GM23338 (cell line): ENCODE measurements around the gene ASB2. TPM values are rescaled to one million over a fixed set of nuclear protein-coding genes. Genes with fewer than 3 reads are reported as not detected.

Experiments
- ATAC-seq: fragments of 200-7000 bp; cut with Tn5 transposase; 3 replicates; pipeline ENCODE4 v1.9.1; 2020
- DNase-seq: peaks from one replicate; pipeline ENCODE4 v3.0.0-alpha.2; 2015; ENCODE audit warnings: low spot score
- H2AFZ ChIP-seq: fragments of 200-600 bp; sonication (generic); 2 replicates; pipeline ENCODE4 v1.8.0; 2016; ENCODE audit warnings: antibody characterized with exemption, mild to moderate bottlenecking, moderate library complexity
- H3F3A ChIP-seq: fragments of 200-600 bp; sonication (generic); replicated peaks from 2 replicates; pipeline ENCODE4 v1.8.0; 2017; ENCODE audit warnings: antibody characterized with exemption, mixed run types, low read depth
- H3K27ac ChIP-seq: fragments of 200-600 bp; sonication (generic); 2 replicates; pipeline ENCODE4 v1.6.1; 2016; ENCODE audit warnings: low read depth
- H3K27me3 ChIP-seq: fragments of 200-600 bp; sonication (generic); 2 replicates; pipeline ENCODE4 v1.8.0; 2016; ENCODE audit warnings: mild to moderate bottlenecking, mixed run types, moderate library complexity; ENCODE audit not compliant: insufficient read depth
- H3K36me3 ChIP-seq: fragments of 200-600 bp; sonication (generic); 2 replicates; pipeline ENCODE4 v1.8.0; 2016; ENCODE audit warnings: mild to moderate bottlenecking; ENCODE audit not compliant: insufficient read depth
- H3K4me1 ChIP-seq: fragments of 200-600 bp; sonication (generic); 2 replicates; pipeline ENCODE4 v1.8.0; 2016; ENCODE audit warnings: mild to moderate bottlenecking, moderate library complexity; ENCODE audit not compliant: insufficient read depth
- H3K4me2 ChIP-seq: fragments of 200-600 bp; sonication (generic); 2 replicates; pipeline ENCODE4 v1.7.1; 2017; ENCODE audit warnings: mixed run types
- H3K4me3 ChIP-seq: fragments of 200-600 bp; sonication (generic); 2 replicates; pipeline ENCODE4 v1.6.1; 2016; ENCODE audit warnings: mixed run types
- H3K79me2 ChIP-seq: fragments of 200-600 bp; sonication (generic); replicated peaks from 2 replicates; pipeline ENCODE4 v1.8.0; 2017; ENCODE audit warnings: mild to moderate bottlenecking; ENCODE audit not compliant: insufficient read depth
- H3K9me2 ChIP-seq: fragments of 200-600 bp; sonication (generic); 2 replicates; pipeline ENCODE4 v1.8.0; 2017; ENCODE audit not compliant: insufficient read depth
- H4K20me1 ChIP-seq: fragments of 200-600 bp; sonication (generic); replicated peaks from 2 replicates; pipeline ENCODE4 v1.8.0; 2017; ENCODE audit warnings: mild to moderate bottlenecking; ENCODE audit not compliant: insufficient read depth
- H3K27ac Mint-ChIP-seq: 2 replicates; pipeline ENCODE4 v1.8.0; 2020; ENCODE audit warnings: inconsistent platforms, mild to moderate bottlenecking, moderate library complexity, mixed read lengths
- H3K27me3 Mint-ChIP-seq: 3 replicates; pipeline ENCODE4 v1.8.0; 2022; ENCODE audit warnings: low read depth, mild to moderate bottlenecking, moderate library complexity, mixed read lengths, inconsistent platforms; ENCODE audit not compliant: insufficient read depth, poor library complexity
- H3K36me3 Mint-ChIP-seq: 3 replicates; pipeline ENCODE4 v1.8.0; 2021; ENCODE audit warnings: low read depth, mild to moderate bottlenecking, inconsistent platforms, moderate library complexity, mixed read lengths
- H3K4me1 Mint-ChIP-seq: 3 replicates; pipeline ENCODE4 v1.8.0; 2020; ENCODE audit warnings: mild to moderate bottlenecking, inconsistent platforms, mixed read lengths
- H3K4me3 Mint-ChIP-seq: 3 replicates; pipeline ENCODE4 v1.8.0; 2021; ENCODE audit warnings: moderate library complexity, mild to moderate bottlenecking, inconsistent platforms, mixed read lengths
- H3K9me3 Mint-ChIP-seq: 3 replicates; pipeline ENCODE4 v1.8.0; 2020; ENCODE audit warnings: moderate library complexity, mild to moderate bottlenecking, inconsistent platforms, mixed read lengths
- CREB1 ChIP-seq: fragments of 250-450 bp; sonication (Bioruptor Pico); IDR thresholded peaks from 2 replicates; pipeline ENCODE4 v1.5.0; 2020; ENCODE audit warnings: low read depth, mild to moderate bottlenecking, moderate library complexity
- EZH2 ChIP-seq: fragments of 200-600 bp; sonication (generic); IDR thresholded peaks from one replicate; pipeline ENCODE4 v1.8.0; 2017; ENCODE audit warnings: antibody characterized with exemption, mild to moderate bottlenecking, low read depth; ENCODE audit not compliant: unreplicated experiment
- EZH2phosphoT487 ChIP-seq: fragments of 200-600 bp; sonication (generic); IDR thresholded peaks from one replicate; pipeline ENCODE4 v1.8.1; 2018; ENCODE audit warnings: antibody characterized with exemption; ENCODE audit not compliant: unreplicated experiment
- JUNB ChIP-seq: IDR thresholded peaks from one replicate; pipeline ENCODE4 v1.6.1; 2016; ENCODE audit warnings: antibody characterized with exemption; ENCODE audit not compliant: unreplicated experiment
- NANOG ChIP-seq: IDR thresholded peaks from 2 replicates; pipeline ENCODE4 v1.6.1; 2016; ENCODE audit warnings: antibody characterized with exemption, borderline replicate concordance
- STAT1 ChIP-seq: IDR thresholded peaks from one replicate; pipeline ENCODE4 v1.6.1; 2016; ENCODE audit warnings: antibody characterized with exemption; ENCODE audit not compliant: unreplicated experiment
- ZNF114 ChIP-seq: fragments of 250-450 bp; sonication (Bioruptor Pico); IDR thresholded peaks from 2 replicates; pipeline ENCODE4 v1.5.0; 2020; ENCODE audit warnings: mild to moderate bottlenecking, moderate library complexity
- ZNF331 ChIP-seq: fragments of 250-450 bp; sonication (Bioruptor Pico); IDR thresholded peaks from 2 replicates; pipeline ENCODE4 v1.5.0; 2020; ENCODE audit warnings: low read depth, mild to moderate bottlenecking, moderate library complexity
- long read RNA-seq: library from polyadenylated mRNA; unstranded; transcript quantifications from one replicate; pipeline ENCODE4 v2.0.0, GENCODE V29; 2020; ENCODE audit not compliant: unreplicated experiment
- polyA plus RNA-seq: library from polyadenylated mRNA; unstranded; fragments of >200 nt; fragmentation: Nextera tagmentation; extraction: Ambion mirVana; gene quantifications from 2 replicates; pipeline ENCODE4 v1.2.1, GENCODE V29; 2016
- total RNA-seq: library from RNA; depleted of rRNA; stranded (reverse); fragments of >200 nt; shearing (Covaris generic); gene quantifications from 2 replicates; pipeline ENCODE4 v1.2.3, GENCODE V29; 2014; rRNA removed
- TF ChIP-seq, protein P1 (sequence below): IDR thresholded peaks from one replicate; pipeline ENCODE4 v1.6.1; 2018; ENCODE audit warnings: antibody characterized with exemption; ENCODE audit not compliant: unreplicated experiment
- TF ChIP-seq, protein P2 (sequence below), 2 experiments: fragments of 200-600 bp in 1 of 2; sonication (generic) in 1 of 2; conservative IDR thresholded peaks; 2 replicates each; pipeline versions ENCODE4 v1.5.1 to v1.6.1; 2016 to 2017; ENCODE audit warnings: antibody characterized with exemption in 2 of 2, low read depth in 2 of 2, mild to moderate bottlenecking in 2 of 2, moderate library complexity in 1 of 2
- TF ChIP-seq, protein P3 (sequence below): fragments of 250-450 bp; sonication (Bioruptor Pico); IDR thresholded peaks from 2 replicates; pipeline ENCODE4 v1.5.0; 2020; ENCODE audit warnings: mild to moderate bottlenecking, moderate library complexity

ASB2 gene, protein sequence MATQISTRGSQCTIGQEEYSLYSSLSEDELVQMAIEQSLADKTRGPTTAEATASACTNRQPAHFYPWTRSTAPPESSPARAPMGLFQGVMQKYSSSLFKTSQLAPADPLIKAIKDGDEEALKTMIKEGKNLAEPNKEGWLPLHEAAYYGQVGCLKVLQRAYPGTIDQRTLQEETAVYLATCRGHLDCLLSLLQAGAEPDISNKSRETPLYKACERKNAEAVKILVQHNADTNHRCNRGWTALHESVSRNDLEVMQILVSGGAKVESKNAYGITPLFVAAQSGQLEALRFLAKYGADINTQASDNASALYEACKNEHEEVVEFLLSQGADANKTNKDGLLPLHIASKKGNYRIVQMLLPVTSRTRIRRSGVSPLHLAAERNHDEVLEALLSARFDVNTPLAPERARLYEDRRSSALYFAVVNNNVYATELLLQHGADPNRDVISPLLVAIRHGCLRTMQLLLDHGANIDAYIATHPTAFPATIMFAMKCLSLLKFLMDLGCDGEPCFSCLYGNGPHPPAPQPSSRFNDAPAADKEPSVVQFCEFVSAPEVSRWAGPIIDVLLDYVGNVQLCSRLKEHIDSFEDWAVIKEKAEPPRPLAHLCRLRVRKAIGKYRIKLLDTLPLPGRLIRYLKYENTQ
- 1.2 and 2.3 TPM in 2 replicates for total RNA-seq
- 1.5 and 1.7 TPM in 2 replicates for polyA plus RNA-seq
- long read RNA-seq, partial matches to known transcripts = 0 of 2 reads
- long read RNA-seq, other reads (novel, unspliced or antisense) = 0 of 2 reads

DNA sequence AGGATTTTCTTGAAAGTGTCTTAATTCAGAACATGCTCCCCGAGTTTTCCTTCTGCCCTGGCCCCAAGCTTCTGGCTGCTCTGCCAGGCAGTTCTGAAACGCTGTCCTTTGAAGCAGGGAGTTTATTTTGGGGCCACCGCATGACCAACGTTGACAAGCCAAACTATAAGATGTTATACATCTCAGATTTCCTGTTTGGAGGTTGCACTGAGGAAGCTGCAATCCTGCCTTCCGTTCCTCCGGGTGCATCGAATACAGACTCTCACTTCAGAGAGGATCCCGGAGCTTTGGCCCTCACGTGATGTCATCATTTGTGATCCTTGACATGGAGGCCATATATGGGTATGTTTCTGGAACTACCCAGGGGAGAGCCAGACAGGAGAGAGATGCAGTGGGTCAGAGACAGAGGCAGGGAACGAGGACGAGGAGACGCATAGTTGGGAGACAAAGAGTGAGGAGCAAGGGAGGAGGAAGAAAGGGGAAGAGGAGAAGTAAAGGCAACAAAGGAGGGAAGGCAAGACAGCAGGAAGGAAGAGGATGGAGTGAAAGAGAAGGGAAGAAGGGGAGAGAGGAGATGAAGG, at the start of gene ASB2:
Gene ASB2 (minus strand): TSS at position 94 of the 581 bp plus-strand sequence. CDS start 12,031 bp downstream, outside the sequence.
- no peaks in the 10 kb centered on the region for H3K9me3 Mint-ChIP-seq
- TF ChIP-seq ZNF114 (CRISPR knock-in tag) (no peak), NANOG (no peak), CREB1 (CRISPR knock-in tag) (no peak), ZNF331 (no peak), JUNB (no peak), EZH2phosphoT487 (no peak), EZH2 (no peak), STAT1 (no peak)
- TF ChIP-seq, protein P1, sequence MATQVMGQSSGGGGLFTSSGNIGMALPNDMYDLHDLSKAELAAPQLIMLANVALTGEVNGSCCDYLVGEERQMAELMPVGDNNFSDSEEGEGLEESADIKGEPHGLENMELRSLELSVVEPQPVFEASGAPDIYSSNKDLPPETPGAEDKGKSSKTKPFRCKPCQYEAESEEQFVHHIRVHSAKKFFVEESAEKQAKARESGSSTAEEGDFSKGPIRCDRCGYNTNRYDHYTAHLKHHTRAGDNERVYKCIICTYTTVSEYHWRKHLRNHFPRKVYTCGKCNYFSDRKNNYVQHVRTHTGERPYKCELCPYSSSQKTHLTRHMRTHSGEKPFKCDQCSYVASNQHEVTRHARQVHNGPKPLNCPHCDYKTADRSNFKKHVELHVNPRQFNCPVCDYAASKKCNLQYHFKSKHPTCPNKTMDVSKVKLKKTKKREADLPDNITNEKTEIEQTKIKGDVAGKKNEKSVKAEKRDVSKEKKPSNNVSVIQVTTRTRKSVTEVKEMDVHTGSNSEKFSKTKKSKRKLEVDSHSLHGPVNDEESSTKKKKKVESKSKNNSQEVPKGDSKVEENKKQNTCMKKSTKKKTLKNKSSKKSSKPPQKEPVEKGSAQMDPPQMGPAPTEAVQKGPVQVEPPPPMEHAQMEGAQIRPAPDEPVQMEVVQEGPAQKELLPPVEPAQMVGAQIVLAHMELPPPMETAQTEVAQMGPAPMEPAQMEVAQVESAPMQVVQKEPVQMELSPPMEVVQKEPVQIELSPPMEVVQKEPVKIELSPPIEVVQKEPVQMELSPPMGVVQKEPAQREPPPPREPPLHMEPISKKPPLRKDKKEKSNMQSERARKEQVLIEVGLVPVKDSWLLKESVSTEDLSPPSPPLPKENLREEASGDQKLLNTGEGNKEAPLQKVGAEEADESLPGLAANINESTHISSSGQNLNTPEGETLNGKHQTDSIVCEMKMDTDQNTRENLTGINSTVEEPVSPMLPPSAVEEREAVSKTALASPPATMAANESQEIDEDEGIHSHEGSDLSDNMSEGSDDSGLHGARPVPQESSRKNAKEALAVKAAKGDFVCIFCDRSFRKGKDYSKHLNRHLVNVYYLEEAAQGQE = no peak
- TF ChIP-seq, protein P2, sequence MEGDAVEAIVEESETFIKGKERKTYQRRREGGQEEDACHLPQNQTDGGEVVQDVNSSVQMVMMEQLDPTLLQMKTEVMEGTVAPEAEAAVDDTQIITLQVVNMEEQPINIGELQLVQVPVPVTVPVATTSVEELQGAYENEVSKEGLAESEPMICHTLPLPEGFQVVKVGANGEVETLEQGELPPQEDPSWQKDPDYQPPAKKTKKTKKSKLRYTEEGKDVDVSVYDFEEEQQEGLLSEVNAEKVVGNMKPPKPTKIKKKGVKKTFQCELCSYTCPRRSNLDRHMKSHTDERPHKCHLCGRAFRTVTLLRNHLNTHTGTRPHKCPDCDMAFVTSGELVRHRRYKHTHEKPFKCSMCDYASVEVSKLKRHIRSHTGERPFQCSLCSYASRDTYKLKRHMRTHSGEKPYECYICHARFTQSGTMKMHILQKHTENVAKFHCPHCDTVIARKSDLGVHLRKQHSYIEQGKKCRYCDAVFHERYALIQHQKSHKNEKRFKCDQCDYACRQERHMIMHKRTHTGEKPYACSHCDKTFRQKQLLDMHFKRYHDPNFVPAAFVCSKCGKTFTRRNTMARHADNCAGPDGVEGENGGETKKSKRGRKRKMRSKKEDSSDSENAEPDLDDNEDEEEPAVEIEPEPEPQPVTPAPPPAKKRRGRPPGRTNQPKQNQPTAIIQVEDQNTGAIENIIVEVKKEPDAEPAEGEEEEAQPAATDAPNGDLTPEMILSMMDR (conservative IDR thresholded peaks at IDR 0.05; ENCODE audit: low read depth in 2 of 2) = no peak
- TF ChIP-seq, protein P3, sequence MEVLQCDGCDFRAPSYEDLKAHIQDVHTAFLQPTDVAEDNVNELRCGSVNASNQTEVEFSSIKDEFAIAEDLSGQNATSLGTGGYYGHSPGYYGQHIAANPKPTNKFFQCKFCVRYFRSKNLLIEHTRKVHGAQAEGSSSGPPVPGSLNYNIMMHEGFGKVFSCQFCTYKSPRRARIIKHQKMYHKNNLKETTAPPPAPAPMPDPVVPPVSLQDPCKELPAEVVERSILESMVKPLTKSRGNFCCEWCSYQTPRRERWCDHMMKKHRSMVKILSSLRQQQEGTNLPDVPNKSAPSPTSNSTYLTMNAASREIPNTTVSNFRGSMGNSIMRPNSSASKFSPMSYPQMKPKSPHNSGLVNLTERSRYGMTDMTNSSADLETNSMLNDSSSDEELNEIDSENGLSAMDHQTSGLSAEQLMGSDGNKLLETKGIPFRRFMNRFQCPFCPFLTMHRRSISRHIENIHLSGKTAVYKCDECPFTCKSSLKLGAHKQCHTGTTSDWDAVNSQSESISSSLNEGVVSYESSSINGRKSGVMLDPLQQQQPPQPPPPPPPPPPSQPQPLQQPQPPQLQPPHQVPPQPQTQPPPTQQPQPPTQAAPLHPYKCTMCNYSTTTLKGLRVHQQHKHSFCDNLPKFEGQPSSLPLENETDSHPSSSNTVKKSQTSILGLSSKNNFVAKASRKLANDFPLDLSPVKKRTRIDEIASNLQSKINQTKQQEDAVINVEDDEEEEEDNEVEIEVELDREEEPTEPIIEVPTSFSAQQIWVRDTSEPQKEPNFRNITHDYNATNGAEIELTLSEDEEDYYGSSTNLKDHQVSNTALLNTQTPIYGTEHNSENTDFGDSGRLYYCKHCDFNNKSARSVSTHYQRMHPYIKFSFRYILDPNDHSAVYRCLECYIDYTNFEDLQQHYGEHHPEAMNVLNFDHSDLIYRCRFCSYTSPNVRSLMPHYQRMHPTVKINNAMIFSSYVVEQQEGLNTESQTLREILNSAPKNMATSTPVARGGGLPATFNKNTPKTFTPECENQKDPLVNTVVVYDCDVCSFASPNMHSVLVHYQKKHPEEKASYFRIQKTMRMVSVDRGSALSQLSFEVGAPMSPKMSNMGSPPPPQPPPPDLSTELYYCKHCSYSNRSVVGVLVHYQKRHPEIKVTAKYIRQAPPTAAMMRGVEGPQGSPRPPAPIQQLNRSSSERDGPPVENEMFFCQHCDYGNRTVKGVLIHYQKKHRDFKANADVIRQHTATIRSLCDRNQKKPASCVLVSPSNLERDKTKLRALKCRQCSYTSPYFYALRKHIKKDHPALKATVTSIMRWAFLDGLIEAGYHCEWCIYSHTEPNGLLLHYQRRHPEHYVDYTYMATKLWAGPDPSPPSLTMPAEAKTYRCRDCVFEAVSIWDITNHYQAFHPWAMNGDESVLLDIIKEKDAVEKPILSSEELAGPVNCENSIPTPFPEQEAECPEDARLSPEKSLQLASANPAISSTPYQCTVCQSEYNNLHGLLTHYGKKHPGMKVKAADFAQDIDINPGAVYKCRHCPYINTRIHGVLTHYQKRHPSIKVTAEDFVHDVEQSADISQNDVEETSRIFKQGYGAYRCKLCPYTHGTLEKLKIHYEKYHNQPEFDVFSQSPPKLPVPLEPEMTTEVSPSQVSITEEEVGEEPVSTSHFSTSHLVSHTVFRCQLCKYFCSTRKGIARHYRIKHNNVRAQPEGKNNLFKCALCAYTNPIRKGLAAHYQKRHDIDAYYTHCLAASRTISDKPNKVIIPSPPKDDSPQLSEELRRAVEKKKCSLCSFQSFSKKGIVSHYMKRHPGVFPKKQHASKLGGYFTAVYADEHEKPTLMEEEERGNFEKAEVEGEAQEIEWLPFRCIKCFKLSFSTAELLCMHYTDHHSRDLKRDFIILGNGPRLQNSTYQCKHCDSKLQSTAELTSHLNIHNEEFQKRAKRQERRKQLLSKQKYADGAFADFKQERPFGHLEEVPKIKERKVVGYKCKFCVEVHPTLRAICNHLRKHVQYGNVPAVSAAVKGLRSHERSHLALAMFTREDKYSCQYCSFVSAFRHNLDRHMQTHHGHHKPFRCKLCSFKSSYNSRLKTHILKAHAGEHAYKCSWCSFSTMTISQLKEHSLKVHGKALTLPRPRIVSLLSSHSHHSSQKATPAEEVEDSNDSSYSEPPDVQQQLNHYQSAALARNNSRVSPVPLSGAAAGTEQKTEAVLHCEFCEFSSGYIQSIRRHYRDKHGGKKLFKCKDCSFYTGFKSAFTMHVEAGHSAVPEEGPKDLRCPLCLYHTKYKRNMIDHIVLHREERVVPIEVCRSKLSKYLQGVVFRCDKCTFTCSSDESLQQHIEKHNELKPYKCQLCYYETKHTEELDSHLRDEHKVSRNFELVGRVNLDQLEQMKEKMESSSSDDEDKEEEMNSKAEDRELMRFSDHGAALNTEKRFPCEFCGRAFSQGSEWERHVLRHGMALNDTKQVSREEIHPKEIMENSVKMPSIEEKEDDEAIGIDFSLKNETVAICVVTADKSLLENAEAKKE = no peak

More for the DNA sequence above, at the start of gene ASB2:
- no peaks in the 10 kb centered on the region; the same call in 1 of the 2 replicates for H3K4me1 ChIP-seq
- Mint-ChIP-seq H3K4me3 (no peak within 1 kb of the TSS), H3K4me1 (peaks cover 12% of the 10 kb centered on the region), H3K27me3 (peaks cover 12% of the 10 kb centered on the region), H3K27ac (no peak within 1 kb of the TSS), H3K36me3 (no peaks in the 10 kb centered on the region)
- no peak within 1 kb of the TSS for H3K4me2 ChIP-seq
- no peaks in the 10 kb centered on the region for H4K20me1 ChIP-seq
- no peaks in the 10 kb centered on the region for H3K79me2 ChIP-seq
- no peak within 1 kb of the TSS for H3K4me3 ChIP-seq
- DNase-seq (no peak), ATAC-seq (peak; percentile 19; the same call in 1 of the 3 replicates)
- H3K27ac ChIP-seq = no peak within 1 kb of the TSS
- H3K9me2 ChIP-seq = no peaks in the 10 kb centered on the region
- no peaks in the 10 kb centered on the region for H3K27me3 ChIP-seq
- H3K36me3 ChIP-seq = no peaks in the 10 kb centered on the region
- H3F3A ChIP-seq = no peaks in the 10 kb centered on the region
- peak within 1 kb of the TSS; percentile 29; the same call in 1 of the 2 replicates for H2AFZ ChIP-seq
